ENCODE data around the gene CLIC4.

Gene CLIC4

GRCh38 chr1:24707687-24708086, 37.6 kb upstream of the CLIC4 start:
- Histone ChIP-seq H3K27me3 (ENCODE audit: control insufficient read depth, insufficient read depth, low read length) (no peaks in the 10 kb centered on the region), H3K4me3 (ENCODE audit: low read length) (no peak overlapping the region), H3K36me3 (ENCODE audit: insufficient read depth, low read length) (no peaks in the 10 kb centered on the region), H3K9me3 (replicated peaks; ENCODE audit: low read length) (no peaks in the 10 kb centered on the region), H3K4me1 (ENCODE audit: control insufficient read depth, insufficient read depth, low read length) (peaks cover 28% of the 10 kb centered on the region), H3K9ac (ENCODE audit: low read depth, low read length) (no peak overlapping the region), H3K4me2 (ENCODE audit: low read length) (no peak overlapping the region)

GRCh38 chr1:24708938-24709337, 36.3 kb upstream of the CLIC4 start:
- H3K36me3 ChIP-seq (ENCODE audit: insufficient read depth, low read length) = no peaks in the 10 kb centered on the region
- no peaks in the 10 kb centered on the region for H3K9me3 ChIP-seq (replicated peaks; ENCODE audit: low read length)
- H3K27me3 ChIP-seq (ENCODE audit: control insufficient read depth, insufficient read depth, low read length) = no peaks in the 10 kb centered on the region
- H3K4me3 ChIP-seq (ENCODE audit: low read length) = no peak overlapping the region
- no peak overlapping the region for H3K9ac ChIP-seq (ENCODE audit: low read depth, low read length)
- H3K4me1 ChIP-seq (ENCODE audit: control insufficient read depth, insufficient read depth, low read length) = peaks cover 39% of the 10 kb centered on the region
- H3K4me2 ChIP-seq (ENCODE audit: low read length) = no peak overlapping the region

DNA sequence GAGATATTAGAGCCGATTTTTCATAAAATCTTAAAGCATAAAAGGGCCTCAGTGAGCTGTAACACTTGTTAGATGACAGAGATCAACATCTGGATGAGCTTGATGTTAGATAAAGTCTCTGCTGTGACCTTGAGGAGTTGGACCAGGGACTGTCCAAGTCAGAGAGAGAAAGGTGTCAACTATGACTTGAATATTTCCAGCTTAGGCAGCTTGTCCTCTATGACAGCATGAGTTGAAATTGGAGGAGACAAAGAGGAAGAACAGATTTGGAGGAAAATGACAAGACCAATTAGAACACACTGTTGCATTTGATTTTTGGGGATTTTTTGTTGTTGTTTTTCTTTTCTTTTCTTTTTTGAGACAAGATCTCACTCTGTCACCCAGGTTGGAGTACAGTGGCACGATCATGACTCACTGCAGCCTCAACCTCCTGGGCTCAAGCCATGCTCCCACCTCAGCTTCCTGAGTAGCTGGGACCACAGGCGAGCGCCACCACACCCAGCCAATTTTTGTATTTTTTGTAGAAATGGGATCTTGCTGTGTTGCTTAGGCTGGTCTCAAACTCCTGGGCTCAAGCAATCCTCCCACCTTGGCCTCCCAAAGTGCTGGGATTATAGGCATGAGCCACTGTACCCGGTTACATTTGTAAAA, 35.3 kb upstream of the CLIC4 start:
- peaks cover 43% of the 10 kb centered on the region for H3K4me1 ChIP-seq (ENCODE audit: control insufficient read depth, insufficient read depth, low read length)
- no peak overlapping the region for H3K4me3 ChIP-seq (ENCODE audit: low read length)
- H3K4me2 ChIP-seq (ENCODE audit: low read length) = no peak overlapping the region
- no peaks in the 10 kb centered on the region for H3K36me3 ChIP-seq (ENCODE audit: insufficient read depth, low read length)
- no peaks in the 10 kb centered on the region for H3K27me3 ChIP-seq (ENCODE audit: control insufficient read depth, insufficient read depth, low read length)
- no peaks in the 10 kb centered on the region for H3K9me3 ChIP-seq (replicated peaks; ENCODE audit: low read length)
- no peak overlapping the region for H3K9ac ChIP-seq (ENCODE audit: low read depth, low read length)

- H3K36me3 ChIP-seq (ENCODE audit: insufficient read depth, low read length) = no peaks in the 10 kb centered on the region
- H3K4me1 ChIP-seq (ENCODE audit: control insufficient read depth, insufficient read depth, low read length) = peaks cover 44% of the 10 kb centered on the region
- H3K27me3 ChIP-seq (ENCODE audit: control insufficient read depth, insufficient read depth, low read length) = no peaks in the 10 kb centered on the region
- no peak overlapping the region for H3K4me3 ChIP-seq (ENCODE audit: low read length)
- no peak overlapping the region for H3K4me2 ChIP-seq (ENCODE audit: low read length)
- no peaks in the 10 kb centered on the region for H3K9me3 ChIP-seq (replicated peaks; ENCODE audit: low read length)
- no peak overlapping the region for H3K9ac ChIP-seq (ENCODE audit: low read depth, low read length)
Measured at GRCh38 chr1:24711329-24711728, 33.9 kb upstream of the CLIC4 start.

DNA sequence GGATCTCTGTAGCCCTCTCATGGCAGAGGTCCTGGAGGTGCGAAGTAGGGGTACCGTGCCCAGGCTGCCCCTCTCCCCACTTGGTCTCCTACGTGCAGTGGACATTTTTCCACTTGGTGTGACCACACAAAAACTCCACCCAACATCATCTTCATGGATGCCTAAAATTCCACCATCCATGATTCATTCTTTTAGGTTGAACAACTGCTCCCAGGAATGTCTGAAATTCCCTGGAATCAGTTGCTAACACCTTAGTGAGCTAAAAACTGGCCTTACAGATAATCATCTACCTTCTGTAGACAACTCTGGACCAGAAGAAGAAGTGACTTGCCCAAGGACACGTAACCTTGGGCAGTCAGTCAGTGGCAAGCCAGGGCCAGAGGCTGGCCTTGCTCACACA, 32.1 kb upstream of the CLIC4 start:
- peak overlapping the region; percentile 57 for H3K9ac ChIP-seq (ENCODE audit: low read depth, low read length)
- peak overlapping the region; percentile 14 for H3K4me2 ChIP-seq (ENCODE audit: low read length)

DNA sequence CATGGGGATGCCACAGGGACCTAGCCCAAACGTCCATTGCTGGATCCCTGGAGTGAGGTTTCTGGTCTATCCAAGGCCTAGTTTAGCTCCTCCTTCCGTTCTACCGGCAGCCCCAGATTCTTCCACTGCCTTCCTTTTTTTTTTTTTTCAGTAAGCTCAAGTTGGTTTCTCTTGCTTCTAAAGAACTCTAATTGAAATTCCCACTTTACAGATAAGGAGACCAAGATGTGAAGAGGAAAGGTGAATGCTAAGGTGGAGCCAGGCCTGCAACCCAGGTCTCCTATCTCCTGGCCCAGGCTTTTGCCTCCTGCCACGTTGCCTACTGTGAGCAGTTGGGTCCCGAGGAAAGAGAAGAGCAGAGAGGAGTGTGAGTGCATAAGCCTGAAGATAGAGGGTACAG, 31.5 kb upstream of the CLIC4 start:
- Histone ChIP-seq H3K9me3 (replicated peaks; ENCODE audit: low read length) (no peaks in the 10 kb centered on the region), H3K27me3 (ENCODE audit: control insufficient read depth, insufficient read depth, low read length) (no peaks in the 10 kb centered on the region), H3K36me3 (ENCODE audit: insufficient read depth, low read length) (no peaks in the 10 kb centered on the region), H3K4me3 (ENCODE audit: low read length) (peak overlapping the region; percentile 17), H3K9ac (ENCODE audit: low read depth, low read length) (peak overlapping the region; percentile 57), H3K4me1 (ENCODE audit: control insufficient read depth, insufficient read depth, low read length) (peaks cover 46% of the 10 kb centered on the region), H3K4me2 (ENCODE audit: low read length) (peak overlapping the region; percentile 14)

More for the DNA sequence above, 32.1 kb upstream of the CLIC4 start:
- no peaks in the 10 kb centered on the region for H3K36me3 ChIP-seq (ENCODE audit: insufficient read depth, low read length)
- H3K4me1 ChIP-seq (ENCODE audit: control insufficient read depth, insufficient read depth, low read length) = peaks cover 42% of the 10 kb centered on the region
- H3K9me3 ChIP-seq (replicated peaks; ENCODE audit: low read length) = no peaks in the 10 kb centered on the region
- peak overlapping the region; percentile 17 for H3K4me3 ChIP-seq (ENCODE audit: low read length)
- no peaks in the 10 kb centered on the region for H3K27me3 ChIP-seq (ENCODE audit: control insufficient read depth, insufficient read depth, low read length)

DNA sequence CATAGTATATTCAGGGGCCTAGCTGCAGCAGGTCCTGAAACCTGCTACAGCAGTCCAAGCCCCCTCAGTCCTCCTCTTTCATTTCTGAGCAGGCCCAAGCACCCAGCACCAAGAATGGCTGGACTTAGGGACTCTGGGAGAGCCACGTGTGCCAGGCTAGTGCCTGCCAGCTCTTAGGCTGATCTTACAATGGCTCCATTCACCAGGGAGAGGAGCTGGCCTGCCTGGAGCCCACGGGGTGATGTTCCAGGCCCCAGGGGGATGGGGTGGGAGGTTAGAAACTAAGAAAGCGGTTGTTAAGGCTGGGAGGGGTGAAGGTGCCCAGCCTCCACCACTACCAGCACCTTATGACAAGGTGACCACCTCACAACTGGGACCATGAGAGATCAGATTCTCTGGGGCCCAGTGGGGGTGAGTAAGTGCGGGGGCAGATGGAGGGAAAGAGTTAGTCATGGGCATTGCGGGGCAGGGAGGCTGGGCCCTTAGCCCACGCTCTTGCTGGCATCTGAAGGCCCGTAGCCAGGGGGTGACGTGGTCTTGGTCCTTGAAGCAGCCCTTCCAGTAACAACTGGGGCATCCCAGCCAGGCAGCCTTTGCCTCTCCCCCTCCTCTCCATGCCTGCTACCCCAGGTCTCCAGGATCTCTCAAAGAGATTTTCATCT, 30.3 kb upstream of the CLIC4 start:
- no peaks in the 10 kb centered on the region for H3K27me3 ChIP-seq (ENCODE audit: control insufficient read depth, insufficient read depth, low read length)
- H3K4me3 ChIP-seq (ENCODE audit: low read length) = peak overlapping the region; percentile 20
- peaks cover 58% of the 10 kb centered on the region for H3K4me1 ChIP-seq (ENCODE audit: control insufficient read depth, insufficient read depth, low read length)
- peak overlapping the region; percentile 50 for H3K9ac ChIP-seq (ENCODE audit: low read depth, low read length)
- no peaks in the 10 kb centered on the region for H3K9me3 ChIP-seq (replicated peaks; ENCODE audit: low read length)
- no peaks in the 10 kb centered on the region for H3K36me3 ChIP-seq (ENCODE audit: insufficient read depth, low read length)
- H3K4me2 ChIP-seq (ENCODE audit: low read length) = peak overlapping the region; percentile 6

DNA sequence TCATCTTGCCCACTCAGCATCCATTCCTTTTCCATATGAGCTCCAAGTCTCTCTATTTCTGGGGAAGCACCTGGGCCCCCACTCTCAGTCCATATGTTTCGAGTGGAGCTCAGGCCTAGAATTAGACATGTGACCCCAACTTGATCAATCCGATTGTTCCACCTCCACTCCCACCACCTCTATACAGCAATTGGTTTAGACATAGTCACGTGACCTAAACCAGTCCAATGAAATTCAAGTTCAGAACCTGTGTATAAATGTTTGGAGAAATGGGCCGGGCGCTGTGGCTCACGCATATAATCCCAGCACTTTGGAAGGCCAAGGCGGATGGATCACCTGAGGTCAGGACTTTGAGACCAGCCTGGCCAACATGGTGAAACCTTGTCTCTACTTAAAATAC, 29.6 kb upstream of the CLIC4 start:
- no peak overlapping the region for H3K4me2 ChIP-seq (ENCODE audit: low read length)
- no peaks in the 10 kb centered on the region for H3K9me3 ChIP-seq (replicated peaks; ENCODE audit: low read length)
- peak overlapping the region; percentile 43 for H3K9ac ChIP-seq (ENCODE audit: low read depth, low read length)
- H3K36me3 ChIP-seq (ENCODE audit: insufficient read depth, low read length) = no peaks in the 10 kb centered on the region
- no peaks in the 10 kb centered on the region for H3K27me3 ChIP-seq (ENCODE audit: control insufficient read depth, insufficient read depth, low read length)
- peaks cover 65% of the 10 kb centered on the region for H3K4me1 ChIP-seq (ENCODE audit: control insufficient read depth, insufficient read depth, low read length)
- H3K4me3 ChIP-seq (ENCODE audit: low read length) = no peak overlapping the region

DNA sequence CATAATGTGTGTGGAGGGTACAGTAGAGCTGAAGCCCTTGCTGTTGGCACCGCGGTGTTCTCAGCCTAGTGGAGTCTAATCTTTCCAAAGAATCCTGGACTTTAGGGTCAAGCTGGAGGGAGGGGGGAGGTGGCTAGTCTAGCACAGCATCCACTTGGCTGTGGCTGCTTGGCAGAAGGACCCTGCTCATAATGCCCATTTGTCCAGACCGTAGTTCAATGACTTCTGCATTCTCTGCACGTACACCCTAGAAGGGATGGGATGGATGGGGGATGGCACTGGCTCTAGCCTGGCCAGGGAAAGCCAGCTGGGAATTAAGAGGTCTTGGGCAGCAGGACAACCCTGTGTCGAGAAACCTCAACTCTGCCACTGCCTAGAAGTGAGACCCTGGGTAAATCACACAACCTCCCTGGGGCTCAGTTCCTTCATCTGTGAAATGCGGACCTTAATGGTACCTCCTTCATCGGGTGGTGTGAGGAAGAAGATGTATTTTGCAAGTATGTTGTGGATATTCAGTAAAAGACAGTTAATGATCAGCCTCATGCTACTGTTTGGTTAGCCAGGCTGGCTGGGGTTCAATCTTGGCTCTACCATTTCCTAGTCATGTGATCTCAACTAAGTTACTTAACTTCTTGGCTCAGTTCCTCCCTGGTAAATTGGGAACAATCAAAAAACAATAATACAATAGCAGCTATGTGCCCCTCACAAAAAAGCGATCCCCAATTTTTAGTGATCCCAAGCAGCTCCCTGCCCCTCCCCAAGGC, 27.2 kb upstream of the CLIC4 start:
- Histone ChIP-seq H3K4me2 (ENCODE audit: low read length) (no peak overlapping the region), H3K4me1 (ENCODE audit: control insufficient read depth, insufficient read depth, low read length) (peaks cover 67% of the 10 kb centered on the region), H3K36me3 (ENCODE audit: insufficient read depth, low read length) (no peaks in the 10 kb centered on the region), H3K4me3 (ENCODE audit: low read length) (no peak overlapping the region), H3K27me3 (ENCODE audit: control insufficient read depth, insufficient read depth, low read length) (no peaks in the 10 kb centered on the region), H3K9ac (ENCODE audit: low read depth, low read length) (no peak overlapping the region), H3K9me3 (replicated peaks; ENCODE audit: low read length) (no peaks in the 10 kb centered on the region)

DNA sequence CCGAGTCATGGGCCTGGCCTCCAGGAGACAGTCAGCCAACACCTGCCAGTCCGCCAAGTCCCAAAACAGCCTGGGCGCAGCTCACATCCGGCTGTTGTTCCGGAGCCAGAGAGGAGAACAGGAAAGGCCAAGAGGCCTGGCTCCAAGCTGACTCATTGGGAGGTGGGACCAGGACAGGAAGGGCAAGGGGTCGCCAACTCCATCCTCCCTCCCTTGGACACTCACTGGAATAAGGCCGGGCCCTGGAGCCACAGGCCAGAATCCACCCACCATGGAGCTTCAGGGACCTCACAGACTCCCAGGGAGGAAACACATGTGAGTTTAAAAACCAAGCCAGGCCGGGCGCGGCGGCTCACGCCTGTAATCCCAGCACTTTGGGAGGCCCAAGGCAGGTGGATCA, 25.1 kb upstream of the CLIC4 start:
- Histone ChIP-seq H3K4me2 (ENCODE audit: low read length) (peak overlapping the region; percentile 34), H3K27me3 (ENCODE audit: control insufficient read depth, insufficient read depth, low read length) (no peaks in the 10 kb centered on the region), H3K9ac (ENCODE audit: low read depth, low read length) (peak overlapping the region; percentile 47), H3K4me3 (ENCODE audit: low read length) (no peak overlapping the region), H3K4me1 (ENCODE audit: control insufficient read depth, insufficient read depth, low read length) (peaks cover 59% of the 10 kb centered on the region), H3K9me3 (replicated peaks; ENCODE audit: low read length) (no peaks in the 10 kb centered on the region), H3K36me3 (ENCODE audit: insufficient read depth, low read length) (no peaks in the 10 kb centered on the region)

DNA sequence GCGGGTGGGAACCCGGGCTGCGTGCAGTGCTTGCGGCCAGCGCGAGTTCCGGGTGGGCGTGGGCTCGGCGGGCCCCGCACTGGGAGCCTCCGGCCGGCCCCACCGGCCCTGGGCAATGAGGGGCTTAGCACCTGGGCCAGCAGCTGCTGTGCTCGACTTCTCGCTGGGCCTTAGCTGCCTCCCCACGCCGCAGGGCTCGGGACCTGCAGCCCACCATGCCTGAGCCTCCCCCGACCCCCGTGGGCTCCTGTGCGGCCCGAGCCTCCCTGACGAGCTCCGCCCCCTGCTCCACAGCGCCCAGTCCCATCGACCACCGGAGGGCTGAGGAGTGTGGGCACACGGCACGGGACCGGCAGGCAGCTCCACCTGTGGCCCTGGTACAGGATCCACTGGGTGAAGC, 23.7 kb upstream of the CLIC4 start:
- H3K9me3 ChIP-seq (replicated peaks; ENCODE audit: low read length) = no peaks in the 10 kb centered on the region
- no peaks in the 10 kb centered on the region for H3K36me3 ChIP-seq (ENCODE audit: insufficient read depth, low read length)
- H3K4me1 ChIP-seq (ENCODE audit: control insufficient read depth, insufficient read depth, low read length) = peaks cover 57% of the 10 kb centered on the region
- no peak overlapping the region for H3K4me3 ChIP-seq (ENCODE audit: low read length)
- H3K4me2 ChIP-seq (ENCODE audit: low read length) = no peak overlapping the region
- H3K9ac ChIP-seq (ENCODE audit: low read depth, low read length) = no peak overlapping the region
- H3K27me3 ChIP-seq (ENCODE audit: control insufficient read depth, insufficient read depth, low read length) = no peaks in the 10 kb centered on the region
